Heart left ventricle (tissue), 13 donors: ENCODE measurements around the gene RRP1.

Source experiments
- POLR2A ChIP-seq, 2 donors: fragments of 450-650 bp; IDR thresholded peaks; one replicate each; pipeline ENCODE4 v1.6.1; 2017; ENCODE audit warnings: antibody characterized with exemption in 2 of 2, mild to moderate bottlenecking in 2 of 2, moderate library complexity in 2 of 2
- TF ChIP-seq, protein P1 (sequence below), 12 donors: fragments of 200-600 bp; sonication (generic) in 4 of 12; IDR thresholded peaks; one replicate each; pipeline versions ENCODE4 v1.5.0 to v1.8.0; 2018 to 2022; ENCODE audit warnings: antibody characterized with exemption in 12 of 12, mild to moderate bottlenecking in 5 of 12
- donor health status: ischemic (EF 13 %, LVEDD 7.1; RV severe dilation, severe dysfunction).
- donor health status: DM: no; HTN: yes; CAD: no.
- donor health status: DM: no; HTN: no; CAD: no.
- donor health status: ischemic (EF 25% LVEDD 6.9; RV normal size, moderate dysfunction).
- donor health status: ischemic (EF 25% LVEDD 5.7; RV mildly dilated, moderate dysfunction).
- donor health status: ischemic (EF 35%, LVEDD 5.7; RV mildly dilated, moderate dysfunction).
- donor health status: nonischemic (EF 11% LVEDD 7.7; RV severe dilation, severe dysfunction).
- donor health status: DM: yes; HTN: yes; CAD: no.
- donor health status: PGD.
- donor health status: ischemic (EF 29% LVEDD 5.4; RV normal size, mild dysfunction).
- donor health status: nonischemic (EF 23%, LVEDD 6.1; RV moderate dilation, normal function).

DNA sequence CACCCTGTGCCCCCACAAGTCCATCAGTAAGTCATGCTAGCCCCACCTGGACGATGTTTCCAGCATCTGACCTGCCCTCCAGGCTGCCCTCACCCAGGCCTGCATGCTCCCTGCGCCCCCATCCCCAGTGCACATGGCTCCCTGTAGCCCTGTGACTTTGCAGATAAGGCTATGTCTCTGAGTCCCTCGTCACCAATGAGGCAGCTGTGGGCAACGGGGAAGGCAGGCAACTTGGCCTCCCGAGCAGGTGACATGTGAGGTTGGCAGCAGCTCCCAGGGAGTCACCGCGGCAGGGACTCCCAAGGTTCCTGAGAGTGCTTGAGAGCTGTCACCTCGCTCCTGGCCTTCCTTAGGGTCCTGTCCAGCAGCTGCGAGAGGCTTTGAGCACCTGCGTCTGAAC lies 43.3 kb downstream of the RRP1 start:
- TF ChIP-seq, protein P1, sequence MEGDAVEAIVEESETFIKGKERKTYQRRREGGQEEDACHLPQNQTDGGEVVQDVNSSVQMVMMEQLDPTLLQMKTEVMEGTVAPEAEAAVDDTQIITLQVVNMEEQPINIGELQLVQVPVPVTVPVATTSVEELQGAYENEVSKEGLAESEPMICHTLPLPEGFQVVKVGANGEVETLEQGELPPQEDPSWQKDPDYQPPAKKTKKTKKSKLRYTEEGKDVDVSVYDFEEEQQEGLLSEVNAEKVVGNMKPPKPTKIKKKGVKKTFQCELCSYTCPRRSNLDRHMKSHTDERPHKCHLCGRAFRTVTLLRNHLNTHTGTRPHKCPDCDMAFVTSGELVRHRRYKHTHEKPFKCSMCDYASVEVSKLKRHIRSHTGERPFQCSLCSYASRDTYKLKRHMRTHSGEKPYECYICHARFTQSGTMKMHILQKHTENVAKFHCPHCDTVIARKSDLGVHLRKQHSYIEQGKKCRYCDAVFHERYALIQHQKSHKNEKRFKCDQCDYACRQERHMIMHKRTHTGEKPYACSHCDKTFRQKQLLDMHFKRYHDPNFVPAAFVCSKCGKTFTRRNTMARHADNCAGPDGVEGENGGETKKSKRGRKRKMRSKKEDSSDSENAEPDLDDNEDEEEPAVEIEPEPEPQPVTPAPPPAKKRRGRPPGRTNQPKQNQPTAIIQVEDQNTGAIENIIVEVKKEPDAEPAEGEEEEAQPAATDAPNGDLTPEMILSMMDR (IDR thresholded peaks at IDR 0.05) = no peak
- no peak for TF ChIP-seq POLR2A (IDR thresholded peaks at IDR 0.05)
